CD14-positive monocyte (primary cell): ENCODE results near the gene BSDC1. TPM values are rescaled to one million over a fixed set of nuclear protein-coding genes. Genes with fewer than 3 reads are reported as not detected.

ENCODE experiments used
- DNase-seq, 3 donors: peaks; one replicate each; pipeline ENCODE4 v3.0.0-alpha.2; 2011 to 2022
- H2AFZ ChIP-seq: 2 replicates; pipeline ENCODE4 v1.6.0; 2012; ENCODE audit warnings: mild to moderate bottlenecking, low read depth, low read length, inconsistent platforms; ENCODE audit not compliant: insufficient read depth, poor library complexity, severe bottlenecking
- H3K27ac ChIP-seq, 2 donors: 1 replicate in 1 of 2; 2 replicates in 1 of 2; pipeline ENCODE4 v1.5.1; 2012 to 2013; ENCODE audit warnings: low read length in 2 of 2, control low read depth in 1 of 2, inconsistent platforms in 1 of 2, low read depth in 1 of 2, mild to moderate bottlenecking in 1 of 2
- H3K27me3 ChIP-seq, 2 donors: one replicate each; pipeline versions ENCODE4 v1.6.0 to v1.6.1; 2011 to 2013; ENCODE audit warnings: low read length in 2 of 2; ENCODE audit not compliant: control insufficient read depth in 2 of 2, insufficient read depth in 2 of 2
- H3K36me3 ChIP-seq, 2 donors: replicated peaks in 1 of 2; 1 replicate in 1 of 2; 2 replicates in 1 of 2; pipeline versions ENCODE4 v1.5.1 to v1.6.1; 2012 to 2013; ENCODE audit warnings: low read length in 2 of 2, control low read depth in 1 of 2, inconsistent platforms in 1 of 2, mild to moderate bottlenecking in 1 of 2; ENCODE audit not compliant: insufficient read depth in 2 of 2, control insufficient read depth in 1 of 2
- H3K4me1 ChIP-seq, 2 donors: 1 replicate in 1 of 2; 2 replicates in 1 of 2; pipeline versions ENCODE4 v1.5.1 to v1.6.1; 2012 to 2013; ENCODE audit warnings: low read length in 2 of 2, control low read depth in 1 of 2, inconsistent platforms in 1 of 2, mild to moderate bottlenecking in 1 of 2, moderate library complexity in 1 of 2; ENCODE audit not compliant: insufficient read depth in 2 of 2, control insufficient read depth in 1 of 2
- H3K4me2 ChIP-seq: replicated peaks from 2 replicates; pipeline ENCODE3; 2012; ENCODE audit warnings: low read length, moderate library complexity, mild to moderate bottlenecking; ENCODE audit not compliant: poor library complexity, severe bottlenecking; ENCODE audit errors: extremely low read depth
- H3K4me3 ChIP-seq, 3 experiments: fragments of 200-600 bp in 1 of 3; sonication (generic) in 1 of 3; replicated peaks in 1 of 3; 1 replicate in 2 of 3; 2 replicates in 1 of 3; pipeline ENCODE4 v1.5.1; 2011 to 2013; ENCODE audit warnings: low read length in 3 of 3, mild to moderate bottlenecking in 3 of 3, control low read depth in 2 of 3, low read depth in 2 of 3, inconsistent platforms in 1 of 3, moderate library complexity in 1 of 3
- H3K79me2 ChIP-seq: 2 replicates; pipeline ENCODE4 v1.6.0; 2012; ENCODE audit warnings: mild to moderate bottlenecking, control low read depth, inconsistent platforms, low read length, moderate library complexity; ENCODE audit not compliant: insufficient read depth
- H3K9ac ChIP-seq: 2 replicates; pipeline ENCODE4 v1.6.0; 2017; ENCODE audit warnings: low read length, mild to moderate bottlenecking; ENCODE audit not compliant: insufficient read depth, poor library complexity, severe bottlenecking
- H3K9me3 ChIP-seq, 2 donors: replicated peaks in 1 of 2; 1 replicate in 1 of 2; 2 replicates in 1 of 2; pipeline versions ENCODE4 v1.5.1 to v1.6.1; 2012 to 2013; ENCODE audit warnings: low read length in 2 of 2, control low read depth in 1 of 2; ENCODE audit not compliant: control insufficient read depth in 1 of 2, insufficient read depth in 1 of 2
- H4K20me1 ChIP-seq: 2 replicates; pipeline ENCODE4 v1.6.0; 2012; ENCODE audit warnings: mild to moderate bottlenecking, low read length, control low read depth, moderate library complexity; ENCODE audit not compliant: insufficient read depth
- H3K27ac Mint-ChIP-seq, 7 donors: one replicate each; pipeline ENCODE4 v1.8.0; 2020; ENCODE audit warnings: mild to moderate bottlenecking in 7 of 7, mixed read lengths in 7 of 7, moderate library complexity in 6 of 7, inconsistent platforms in 2 of 7
- H3K27me3 Mint-ChIP-seq, 3 donors: one replicate each; pipeline ENCODE4 v1.8.0; 2021 to 2022; ENCODE audit warnings: low read depth in 3 of 3, mild to moderate bottlenecking in 3 of 3, mixed read lengths in 3 of 3, moderate library complexity in 3 of 3, inconsistent platforms in 1 of 3
- H3K36me3 Mint-ChIP-seq, 2 donors: one replicate each; pipeline ENCODE4 v1.8.0; 2020; ENCODE audit warnings: mixed read lengths in 2 of 2, inconsistent platforms in 1 of 2, mild to moderate bottlenecking in 1 of 2
- H3K4me1 Mint-ChIP-seq: one replicate; pipeline ENCODE4 v1.8.0; 2020; ENCODE audit warnings: mild to moderate bottlenecking, mixed read lengths
- H3K4me3 Mint-ChIP-seq, 2 donors: one replicate each; pipeline ENCODE4 v1.8.0; 2020; ENCODE audit warnings: mild to moderate bottlenecking in 2 of 2, mixed read lengths in 2 of 2, moderate library complexity in 1 of 2
- H3K9me3 Mint-ChIP-seq, 7 donors: one replicate each; pipeline ENCODE4 v1.8.0; 2020 to 2022; ENCODE audit warnings: mixed read lengths in 7 of 7, mild to moderate bottlenecking in 6 of 7, moderate library complexity in 6 of 7, inconsistent platforms in 2 of 7
- WGBS: methylation state at CpG from one replicate; pipeline ENCODE4 v1.1.5; 2013; ENCODE audit warnings: missing lambda C conversion rate; ENCODE audit not compliant: insufficient coverage; 5-methylcytosine and 5-hydroxymethylcytosine counted together
- intact Hi-C, 2 donors: fragments of 100-400 bp; cut with micrococcal nuclease; formaldehyde crosslinking; loops; one replicate each; pipeline versions ENCODE4 v1.15.0 to v1.15.1; 2023
- polyA plus RNA-seq, 3 donors: library from polyadenylated mRNA; depleted of rRNA in 1 of 3; unstranded in 2 of 3; stranded (reverse) in 1 of 3; fragments of 300-500 nt in 2 of 3; fragments of >200 nt in 1 of 3; fragmentation: Illumina TruSeq in 2 of 3; gene quantifications; 1 replicate in 2 of 3; 2 replicates in 1 of 3; pipeline ENCODE4 v1.2.3, GENCODE V29; 2012 to 2021
- TF ChIP-seq, protein P1 (sequence below): fragments of 200-600 bp; IDR thresholded peaks from one replicate; pipeline ENCODE4 v1.8.0; 2022; ENCODE audit warnings: antibody characterized with exemption, mild to moderate bottlenecking

Gene BSDC1
- polyA plus RNA-seq, 3 donors = 19.0 to 42.4 (median 23.7) TPM

DNA sequence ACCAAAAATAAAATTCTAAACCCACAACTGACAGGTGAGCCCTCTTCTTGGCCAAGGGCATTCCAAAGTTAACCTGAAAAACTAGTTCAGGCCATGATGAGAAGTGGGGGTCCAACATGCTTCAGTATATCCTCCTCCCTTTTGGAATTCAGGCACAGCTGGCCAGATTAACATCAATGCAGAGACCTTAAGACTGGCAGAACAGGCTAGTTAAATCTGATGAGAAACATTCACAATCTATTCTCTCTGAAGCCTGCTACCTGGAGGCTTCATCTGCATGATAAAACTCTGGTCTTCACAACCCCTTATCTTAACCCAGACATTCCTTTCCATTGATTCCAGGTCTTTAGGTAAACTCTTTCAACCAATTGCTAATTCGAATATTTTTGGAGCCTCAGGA, 43.9 kb upstream of the BSDC1 start:
- H3K79me2 ChIP-seq = no peaks in the 10 kb centered on the region

DNA sequence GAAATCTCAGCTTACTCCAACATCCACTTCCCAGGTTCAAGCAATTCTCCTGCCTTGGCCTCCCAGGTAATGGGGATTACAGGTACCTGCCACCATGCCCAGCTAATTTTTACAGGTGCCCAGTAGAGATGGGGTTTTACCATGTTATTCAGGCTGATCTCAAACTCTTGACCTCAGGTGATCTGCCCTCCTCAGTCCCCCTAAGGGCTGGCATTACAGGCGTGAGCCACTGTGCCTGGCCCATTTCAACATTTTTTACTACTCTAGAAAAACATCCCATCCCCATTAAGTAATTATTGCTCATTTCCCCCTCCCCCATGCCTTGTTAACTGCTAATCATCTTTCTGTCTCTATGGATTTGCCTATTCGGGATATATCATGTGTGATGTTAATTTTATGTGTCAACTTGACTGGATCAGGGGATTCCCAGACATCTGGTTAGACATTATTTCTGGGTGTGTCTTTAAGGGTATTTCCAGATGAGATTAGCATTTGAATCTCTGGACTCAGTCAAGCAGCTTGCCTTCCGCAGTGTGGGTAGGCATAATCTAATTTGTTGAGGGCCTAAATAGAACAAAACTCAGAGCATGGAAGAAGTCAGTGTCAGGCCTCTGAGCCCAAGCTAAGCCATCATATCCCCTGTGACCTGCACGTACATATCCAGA, 37.6 kb upstream of the BSDC1 start:
- intact Hi-C loops = no loop called here
- Mint-ChIP-seq H3K27ac (peak overlapping the region in 1 of 7 donors; percentile 41), H3K4me3 (no peak overlapping the region), H3K27me3 (peaks cover 9 to 40% (median 26%) of the 10 kb centered on the region in 3 donors), H3K9me3 (peaks cover 0 to 2% (median 0%) of the 10 kb centered on the region in 7 donors), H3K36me3 (no peaks in the 10 kb centered on the region), H3K4me1 (peaks cover 3% of the 10 kb centered on the region)
- no peak for DNase-seq
- no peak overlapping the region for H3K9ac ChIP-seq
- no peak overlapping the region for H2AFZ ChIP-seq
- no peak overlapping the region for H3K4me3 ChIP-seq
- TF ChIP-seq, protein P1, sequence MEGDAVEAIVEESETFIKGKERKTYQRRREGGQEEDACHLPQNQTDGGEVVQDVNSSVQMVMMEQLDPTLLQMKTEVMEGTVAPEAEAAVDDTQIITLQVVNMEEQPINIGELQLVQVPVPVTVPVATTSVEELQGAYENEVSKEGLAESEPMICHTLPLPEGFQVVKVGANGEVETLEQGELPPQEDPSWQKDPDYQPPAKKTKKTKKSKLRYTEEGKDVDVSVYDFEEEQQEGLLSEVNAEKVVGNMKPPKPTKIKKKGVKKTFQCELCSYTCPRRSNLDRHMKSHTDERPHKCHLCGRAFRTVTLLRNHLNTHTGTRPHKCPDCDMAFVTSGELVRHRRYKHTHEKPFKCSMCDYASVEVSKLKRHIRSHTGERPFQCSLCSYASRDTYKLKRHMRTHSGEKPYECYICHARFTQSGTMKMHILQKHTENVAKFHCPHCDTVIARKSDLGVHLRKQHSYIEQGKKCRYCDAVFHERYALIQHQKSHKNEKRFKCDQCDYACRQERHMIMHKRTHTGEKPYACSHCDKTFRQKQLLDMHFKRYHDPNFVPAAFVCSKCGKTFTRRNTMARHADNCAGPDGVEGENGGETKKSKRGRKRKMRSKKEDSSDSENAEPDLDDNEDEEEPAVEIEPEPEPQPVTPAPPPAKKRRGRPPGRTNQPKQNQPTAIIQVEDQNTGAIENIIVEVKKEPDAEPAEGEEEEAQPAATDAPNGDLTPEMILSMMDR = no peak
- no peaks in the 10 kb centered on the region for H3K79me2 ChIP-seq
- no peak overlapping the region for H3K27ac ChIP-seq
- H3K4me1 ChIP-seq = no peaks in the 10 kb centered on the region
- 94% methylated on average over 4 of the region's 4 CpGs for WGBS
- no peaks in the 10 kb centered on the region for H3K36me3 ChIP-seq
- no peak overlapping the region for H3K4me2 ChIP-seq
- H3K9me3 ChIP-seq = no peaks in the 10 kb centered on the region
- no peaks in the 10 kb centered on the region for H4K20me1 ChIP-seq
- H3K27me3 ChIP-seq = peaks cover 12 to 16% of the 10 kb centered on the region in 2 donors

More for the DNA sequence above, 43.9 kb upstream of the BSDC1 start:
- Mint-ChIP-seq H3K27me3 (peaks cover 8 to 28% (median 16%) of the 10 kb centered on the region in 3 donors), H3K4me1 (no peaks in the 10 kb centered on the region), H3K27ac (no peak overlapping the region), H3K4me3 (no peak overlapping the region), H3K9me3 (peaks cover 0 to 11% (median 5%) of the 10 kb centered on the region in 7 donors), H3K36me3 (no peaks in the 10 kb centered on the region)
- no peak overlapping the region for H3K4me2 ChIP-seq
- no peaks in the 10 kb centered on the region for H4K20me1 ChIP-seq
- TF ChIP-seq, protein P1 = no peak
- DNase-seq = no peak
- H2AFZ ChIP-seq = no peak overlapping the region
- H3K27ac ChIP-seq = no peak overlapping the region
- no peak overlapping the region for H3K9ac ChIP-seq
- no CpG with 5 or more reads among the region's 1 CpG for WGBS
- intact Hi-C loops = no loop called here
- no peaks in the 10 kb centered on the region for H3K4me1 ChIP-seq
- no peak overlapping the region for H3K4me3 ChIP-seq
- H3K9me3 ChIP-seq = no peaks in the 10 kb centered on the region
- H3K27me3 ChIP-seq = peaks cover 0 to 5% of the 10 kb centered on the region in 2 donors
- H3K36me3 ChIP-seq = no peaks in the 10 kb centered on the region
